Activated naive CD4-positive, alpha-beta T cell treated with anti-CD3 and anti-CD28 coated beads, Interleukin-2, amount 10 ng/mL, durations not matched to agents 7 days and 5 days (primary cell): ENCODE data around the gene CHST4.
"Not testable (repeated sequence)": the region's sequence is repeated elsewhere in the genome, so short reads cannot be mapped to it uniquely, and the experiment has no call there.

Experiments used
- CTCF ChIA-PET: fragments of 350-600 bp; sonication (Branson Sonifier 250); formaldehyde crosslinking; loops from one replicate; lab custom pipeline; 2021; ENCODE audit warnings: antibody characterized with exemption; lab: Charles Lee
- DNase-seq: peaks from one replicate; pipeline ENCODE4 v3.0.0-alpha.2; 2020
- H3K27ac Mint-ChIP-seq: one replicate; pipeline ENCODE4 v1.8.0; 2021; ENCODE audit warnings: mild to moderate bottlenecking, moderate library complexity, mixed read lengths
- H3K27me3 Mint-ChIP-seq: one replicate; pipeline ENCODE4 v1.8.0; 2021; ENCODE audit warnings: mild to moderate bottlenecking, mixed read lengths
- H3K36me3 Mint-ChIP-seq: one replicate; pipeline ENCODE4 v1.8.0; 2021; ENCODE audit warnings: mixed read lengths
- H3K4me1 Mint-ChIP-seq: one replicate; pipeline ENCODE4 v1.8.0; 2021; ENCODE audit warnings: mixed read lengths
- H3K4me3 Mint-ChIP-seq: one replicate; pipeline ENCODE4 v1.8.0; 2021; ENCODE audit warnings: mild to moderate bottlenecking, moderate library complexity, mixed read lengths
- H3K9me3 Mint-ChIP-seq: one replicate; pipeline ENCODE4 v1.8.0; 2021; ENCODE audit warnings: mixed read lengths

CHST4 gene

DNA sequence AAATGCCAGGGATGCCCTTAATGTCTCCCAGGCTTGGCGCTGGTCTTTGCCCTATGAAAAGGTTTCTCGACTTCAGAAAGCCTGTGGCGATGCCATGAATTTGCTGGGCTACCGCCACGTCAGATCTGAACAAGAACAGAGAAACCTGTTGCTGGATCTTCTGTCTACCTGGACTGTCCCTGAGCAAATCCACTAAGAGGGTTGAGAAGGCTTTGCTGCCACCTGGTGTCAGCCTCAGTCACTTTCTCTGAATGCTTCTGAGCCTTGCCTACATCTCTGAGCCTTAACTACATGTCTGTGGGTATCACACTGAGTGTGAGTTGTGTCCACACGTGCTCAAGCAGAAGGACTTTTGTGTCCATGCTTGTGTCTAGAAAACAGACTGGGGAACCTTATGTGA, 11.4 kb downstream of the CHST4 start:
- Mint-ChIP-seq H3K4me3 (no peak overlapping the region), H3K36me3 (no peaks in the 10 kb centered on the region), H3K27me3 (peaks cover 8% of the 10 kb centered on the region), H3K9me3 (no peaks in the 10 kb centered on the region), H3K4me1 (no peaks in the 10 kb centered on the region), H3K27ac (no peak overlapping the region)
- DNase-seq: peak; percentile 59
- CTCF ChIA-PET: interaction anchor here (0.8 to 4.3 kb wide), 5 partner anchors 27 to 122 kb away, joined by 3 to 28 read pairs (median 3); no protein-coding TSS in a partner anchor

DNA sequence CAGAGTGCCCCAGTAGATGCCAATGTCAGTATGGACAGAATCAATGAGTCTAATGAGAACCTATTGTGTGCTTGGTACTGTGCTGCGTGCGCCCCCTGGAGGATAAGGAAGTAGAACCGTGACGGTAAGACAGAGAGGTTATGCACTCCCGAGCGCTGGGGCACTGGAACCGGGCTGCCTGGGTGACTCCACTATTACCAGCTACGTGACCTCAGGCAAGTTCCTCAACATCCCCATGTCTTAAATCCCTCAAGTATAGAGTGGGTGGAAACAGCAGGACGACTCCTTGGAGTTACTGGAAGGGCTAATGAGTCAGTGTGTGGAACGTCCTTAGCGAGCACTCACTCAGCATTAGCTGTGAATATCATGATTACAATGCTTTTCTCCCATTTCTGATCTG, 16.2 kb downstream of the CHST4 start:
- CTCF ChIA-PET: interaction anchor here (0.6 to 1.8 kb wide), 5 partner anchors 10 to 68 kb away, joined by 3 to 8 read pairs (median 3); no protein-coding TSS in a partner anchor
- Mint-ChIP-seq H3K36me3 (no peaks in the 10 kb centered on the region), H3K9me3 (no peaks in the 10 kb centered on the region), H3K4me3 (no peak overlapping the region), H3K27me3 (peaks cover 8% of the 10 kb centered on the region), H3K27ac (no peak overlapping the region), H3K4me1 (no peaks in the 10 kb centered on the region)
- DNase-seq: peak; percentile 76

- no peak overlapping the region for H3K4me3 Mint-ChIP-seq
- no peaks in the 10 kb centered on the region for H3K36me3 Mint-ChIP-seq
- DNase-seq: no peak
- peaks cover 11% of the 10 kb centered on the region for H3K27me3 Mint-ChIP-seq
- H3K9me3 Mint-ChIP-seq: no peaks in the 10 kb centered on the region
- no peak overlapping the region for H3K27ac Mint-ChIP-seq
- CTCF ChIA-PET: no interaction called here
- no peaks in the 10 kb centered on the region for H3K4me1 Mint-ChIP-seq
Measured at GRCh38 chr16:71547168-71547567, 20.9 kb downstream of the CHST4 start.

GRCh38 chr16:71552698-71553503, 26.7 kb downstream of the CHST4 start:
- Mint-ChIP-seq H3K27me3 (peaks cover 18% of the 10 kb centered on the region), H3K36me3 (no peaks in the 10 kb centered on the region), H3K4me3 (no peak overlapping the region), H3K27ac (no peak overlapping the region), H3K9me3 (no peaks in the 10 kb centered on the region), H3K4me1 (no peaks in the 10 kb centered on the region)
- CTCF ChIA-PET: interaction anchor here (0.8 to 1.5 kb wide), 3 partner anchors 32 to 58 kb away, joined by 3 to 4 read pairs (median 4); no protein-coding TSS in a partner anchor
- DNase-seq: no peak

GRCh38 chr16:71555230-71555891, 29.1 kb downstream of the CHST4 start:
- H3K36me3 Mint-ChIP-seq: no peaks in the 10 kb centered on the region

GRCh38 chr16:71557299-71557698, 31.1 kb downstream of the CHST4 start:
- peaks cover 19% of the 10 kb centered on the region for H3K27me3 Mint-ChIP-seq
- DNase-seq: no peak
- peaks cover 7% of the 10 kb centered on the region for H3K9me3 Mint-ChIP-seq
- no peak overlapping the region for H3K27ac Mint-ChIP-seq
- CTCF ChIA-PET: no interaction called here
- no peak overlapping the region for H3K4me3 Mint-ChIP-seq
- no peaks in the 10 kb centered on the region for H3K36me3 Mint-ChIP-seq
- no peaks in the 10 kb centered on the region for H3K4me1 Mint-ChIP-seq

More at GRCh38 chr16:71555230-71555891, 29.1 kb downstream of the CHST4 start:
- Mint-ChIP-seq H3K4me3 (no peak overlapping the region), H3K27me3 (peaks cover 24% of the 10 kb centered on the region), H3K9me3 (no peaks in the 10 kb centered on the region), H3K4me1 (no peaks in the 10 kb centered on the region), H3K27ac (no peak overlapping the region)
- DNase-seq: no peak
- CTCF ChIA-PET: interaction anchor here (0.5 kb wide), 1 partner anchor 25 kb away, joined by 3 read pairs; no protein-coding TSS in a partner anchor

DNA sequence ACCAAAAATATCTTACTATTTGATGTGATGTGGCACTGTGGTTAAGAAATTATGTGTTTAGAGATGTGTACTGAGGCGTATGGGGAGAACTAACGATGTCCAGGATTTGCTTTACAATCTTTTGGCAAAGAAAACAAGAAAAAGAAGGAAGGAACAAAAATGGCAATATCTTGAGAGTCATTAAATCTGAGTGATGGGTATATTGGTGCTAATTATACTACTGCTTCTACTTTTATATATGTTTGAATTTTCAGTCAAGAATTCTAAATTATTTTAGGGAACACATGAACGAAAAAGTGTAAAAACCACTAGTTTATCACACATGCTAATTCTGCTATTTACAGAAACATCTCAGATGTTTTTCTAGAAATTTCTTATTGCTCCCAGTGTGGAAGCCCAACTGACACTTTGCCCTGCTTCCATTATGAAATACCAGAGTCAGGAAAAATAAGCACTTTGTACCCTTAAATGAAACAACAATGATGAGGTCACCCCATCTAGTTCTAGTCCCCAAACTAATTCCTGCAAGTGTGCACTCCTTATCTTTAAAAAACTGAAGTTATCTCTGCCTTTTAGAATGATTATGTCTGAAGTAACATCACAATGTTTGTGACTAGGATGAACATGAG, 31.8 kb downstream of the CHST4 start:
- Mint-ChIP-seq H3K4me1 (no peaks in the 10 kb centered on the region), H3K36me3 (no peaks in the 10 kb centered on the region), H3K27ac (no peak overlapping the region), H3K9me3 (peaks cover 12% of the 10 kb centered on the region), H3K27me3 (peaks cover 19% of the 10 kb centered on the region), H3K4me3 (no peak overlapping the region)
- no peak for DNase-seq
- CTCF ChIA-PET: no interaction called here

DNA sequence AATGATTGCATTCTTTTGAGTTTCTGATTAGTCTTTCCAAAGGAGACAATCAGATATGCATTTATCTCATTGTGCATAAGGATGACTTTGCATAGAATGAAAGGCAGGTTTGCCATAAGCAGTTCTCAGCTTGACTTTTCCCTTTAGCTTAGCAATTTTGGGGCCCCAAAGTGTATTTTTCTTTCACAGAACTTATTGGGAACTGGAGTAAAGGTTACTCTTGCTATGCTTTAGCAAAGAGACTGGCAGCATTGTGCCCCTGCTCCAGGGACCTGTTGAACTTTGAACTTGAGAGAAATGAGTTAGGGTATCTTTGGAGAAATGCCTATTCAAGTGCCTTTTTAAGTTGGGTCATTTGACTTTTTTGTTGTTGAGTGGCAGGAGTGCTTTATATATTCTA, 33.6 kb downstream of the CHST4 start:
- Mint-ChIP-seq H3K4me1 (peaks cover 7% of the 10 kb centered on the region), H3K27me3 (peaks cover 19% of the 10 kb centered on the region), H3K9me3 (peaks cover 12% of the 10 kb centered on the region), H3K36me3 (no peaks in the 10 kb centered on the region), H3K27ac (no peak overlapping the region), H3K4me3 (no peak overlapping the region)
- CTCF ChIA-PET: no interaction called here
- no peak for DNase-seq

GRCh38 chr16:71561886-71562285, 35.7 kb downstream of the CHST4 start:
- H3K36me3 Mint-ChIP-seq, H3K27ac Mint-ChIP-seq, H3K4me3 Mint-ChIP-seq, DNase-seq, CTCF ChIA-PET: not testable (repeated sequence)
- Mint-ChIP-seq H3K27me3 (peaks cover 22% of the 10 kb centered on the region), H3K4me1 (peaks cover 19% of the 10 kb centered on the region), H3K9me3 (peaks cover 12% of the 10 kb centered on the region)

- Mint-ChIP-seq H3K36me3 (no peaks in the 10 kb centered on the region), H3K4me3 (no peak overlapping the region), H3K4me1 (peaks cover 19% of the 10 kb centered on the region), H3K27me3 (peaks cover 18% of the 10 kb centered on the region), H3K27ac (no peak overlapping the region), H3K9me3 (peaks cover 12% of the 10 kb centered on the region)
- CTCF ChIA-PET: no interaction called here
- DNase-seq: no peak
Measured at GRCh38 chr16:71562552-71562951, 36.3 kb downstream of the CHST4 start.

DNA sequence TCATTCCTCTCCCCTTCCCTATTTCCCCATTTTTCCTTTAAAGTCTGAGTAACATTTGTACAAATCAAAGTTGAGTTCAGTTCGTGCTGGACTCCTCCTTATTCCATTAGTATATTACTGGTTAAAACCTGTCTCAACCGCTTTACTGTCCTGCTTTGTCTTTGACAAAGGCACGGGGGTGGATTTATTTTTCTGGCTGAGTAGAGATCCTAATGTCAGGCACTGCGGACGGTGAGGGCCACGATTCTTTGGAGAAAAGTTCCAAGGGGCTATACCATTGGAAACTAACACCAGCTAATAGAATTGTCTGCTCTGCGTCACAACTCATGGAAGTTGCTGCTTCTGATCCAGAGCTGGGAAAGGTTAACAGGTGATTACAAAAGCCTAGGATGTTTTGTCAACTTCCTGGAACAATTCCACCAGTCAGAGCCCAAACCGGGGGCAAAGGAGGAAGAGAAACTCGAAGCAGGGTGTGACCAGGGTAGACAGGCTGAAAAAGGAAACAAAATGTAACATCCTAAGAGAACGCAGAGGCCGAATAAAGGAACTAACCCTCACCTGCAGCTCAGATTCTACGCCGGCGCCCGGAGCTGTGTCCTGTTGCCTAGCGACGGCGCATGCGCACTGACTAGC, 38.2 kb downstream of the CHST4 start:
- H3K4me3 Mint-ChIP-seq: peak overlapping the region; percentile 84
- DNase-seq: no peak
- peak overlapping the region; percentile 94 for H3K27ac Mint-ChIP-seq
- CTCF ChIA-PET: interaction anchor here (0.8 to 3.8 kb wide), 9 partner anchors 26 to 399 kb away, joined by 3 to 73 read pairs (median 4); partner anchors contain the start of gene ZNF821
- H3K36me3 Mint-ChIP-seq: no peaks in the 10 kb centered on the region
- H3K27me3 Mint-ChIP-seq: peaks cover 15% of the 10 kb centered on the region
- H3K9me3 Mint-ChIP-seq: peaks cover 12% of the 10 kb centered on the region
- peaks cover 19% of the 10 kb centered on the region for H3K4me1 Mint-ChIP-seq

GRCh38 chr16:71565812-71566700, 39.8 kb downstream of the CHST4 start:
- H3K4me3 Mint-ChIP-seq: peak overlapping the region; percentile 84
- CTCF ChIA-PET: interaction anchor here (1.0 to 3.8 kb wide), 7 partner anchors 20 to 397 kb away, joined by 3 to 73 read pairs (median 4); no protein-coding TSS in a partner anchor
- H3K36me3 Mint-ChIP-seq: no peaks in the 10 kb centered on the region
- H3K27ac Mint-ChIP-seq: peak overlapping the region; percentile 94
- peaks cover 19% of the 10 kb centered on the region for H3K4me1 Mint-ChIP-seq
- DNase-seq: no peak
- peaks cover 23% of the 10 kb centered on the region for H3K27me3 Mint-ChIP-seq
- H3K9me3 Mint-ChIP-seq: peaks cover 12% of the 10 kb centered on the region

- Mint-ChIP-seq H3K9me3 (no peaks in the 10 kb centered on the region), H3K36me3 (no peaks in the 10 kb centered on the region), H3K27me3 (peaks cover 32% of the 10 kb centered on the region), H3K27ac (no peak overlapping the region), H3K4me1 (peaks cover 19% of the 10 kb centered on the region), H3K4me3 (no peak overlapping the region)
- DNase-seq: no peak
- CTCF ChIA-PET: interaction anchor here (3.8 kb wide), 1 partner anchor 42 kb away, joined by 73 read pairs; no protein-coding TSS in a partner anchor
Measured at GRCh38 chr16:71567931-71568330, 41.7 kb downstream of the CHST4 start.
